HFFc6 (cell line): ENCODE results near the gene CYP2R1. TPM values are rescaled to one million over a fixed set of nuclear protein-coding genes. Genes with fewer than 3 reads are reported as not detected.
A peak's percentile ranks its signal among the peaks of the same experiment; 100 is the strongest.
"Not testable (repeated sequence)": the region's sequence is repeated elsewhere in the genome, so short reads cannot be mapped to it uniquely, and the experiment has no call there.

Source experiments
- DNase-seq: peaks from one replicate; pipeline ENCODE4 v3.0.0-alpha.2; 2018
- H3K27ac Mint-ChIP-seq: 2 replicates; pipeline ENCODE4 v1.8.0; 2020; ENCODE audit warnings: mild to moderate bottlenecking, mixed read lengths
- H3K27me3 Mint-ChIP-seq: 2 replicates; pipeline ENCODE4 v1.8.0; 2021; ENCODE audit warnings: mild to moderate bottlenecking, moderate library complexity, mixed read lengths; ENCODE audit not compliant: insufficient read depth
- H3K36me3 Mint-ChIP-seq: 2 replicates; pipeline ENCODE4 v1.8.0; 2021; ENCODE audit warnings: low read depth, mixed read lengths
- H3K4me1 Mint-ChIP-seq: 2 replicates; pipeline ENCODE4 v1.8.0; 2020; ENCODE audit warnings: low read depth, mixed read lengths
- H3K4me3 Mint-ChIP-seq: 2 replicates; pipeline ENCODE4 v1.8.0; 2020; ENCODE audit warnings: mild to moderate bottlenecking, moderate library complexity, mixed read lengths
- H3K9me3 Mint-ChIP-seq: 2 replicates; pipeline ENCODE4 v1.8.0; 2020; ENCODE audit warnings: mild to moderate bottlenecking, mixed read lengths
- CTCF ChIP-seq: fragments of 200-600 bp; sonication (generic); IDR thresholded peaks from 2 replicates; pipeline ENCODE4 v1.5.0; 2021; ENCODE audit warnings: antibody characterized with exemption, mild to moderate bottlenecking
- total RNA-seq, 6 experiments: library from RNA; stranded (reverse); fragmentation: NEBNext Ultra II Directional; extraction: Animal tissue kit (Norgen Biotek cat#: 25700); gene quantifications; 2 replicates in 1 of 6; 3 replicates in 5 of 6; pipeline ENCODE4 v1.2.3, GENCODE V29; 2021

CYP2R1 gene
- total RNA-seq, 6 experiments from 2014 or later, result 0.67 to 4.0 (median 1.2) TPM

DNA sequence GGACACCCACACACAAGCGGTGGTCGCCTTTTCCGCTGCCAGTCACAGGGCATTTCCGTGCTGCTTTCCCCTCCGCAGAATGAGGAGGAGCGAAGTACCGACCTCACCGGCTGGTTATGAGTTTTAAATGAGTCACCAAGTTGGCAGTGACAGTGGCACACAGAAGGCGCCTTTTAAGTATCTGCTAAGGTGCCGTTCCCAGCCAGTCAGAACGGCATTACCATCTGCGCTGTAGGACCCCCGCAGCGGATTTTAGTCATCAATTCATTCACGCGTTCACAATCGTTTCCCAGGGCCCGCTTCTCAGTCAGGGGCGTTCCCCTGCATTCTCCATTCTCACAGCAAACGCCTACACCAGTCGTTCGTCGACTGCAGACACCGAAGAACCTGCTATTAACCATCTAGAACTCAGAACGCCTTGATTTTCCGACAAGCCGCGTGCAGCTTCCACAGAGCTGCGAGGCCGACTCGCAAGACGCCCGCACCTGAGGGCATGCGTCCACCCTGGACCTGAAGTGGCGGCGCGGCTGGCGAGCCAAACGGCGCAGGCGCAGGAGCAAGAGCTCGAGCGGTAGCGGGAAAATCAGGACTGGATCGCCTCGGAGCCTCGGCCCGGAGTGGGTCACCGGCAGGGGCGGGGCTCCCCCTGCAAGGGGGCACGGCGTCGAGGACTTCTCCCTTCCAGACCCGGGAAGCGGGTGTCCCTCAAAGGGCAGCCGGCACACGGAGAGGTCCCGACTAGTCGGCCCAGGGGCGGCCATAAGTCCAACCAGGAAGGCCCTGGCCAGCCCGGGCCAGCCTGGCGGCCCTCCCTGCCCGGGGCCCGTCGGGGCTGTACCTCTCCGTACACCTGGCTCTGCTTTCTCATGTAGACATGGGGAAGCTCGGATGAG is 642 bp downstream of the CYP2R1 start:
- peak; percentile 69 for DNase-seq
- Mint-ChIP-seq H3K27ac (peak overlapping the region; percentile 69), H3K4me3 (peak overlapping the region; percentile 96), H3K27me3 (no peaks in the 10 kb centered on the region), H3K36me3 (no peaks in the 10 kb centered on the region), H3K4me1 (peaks cover 16% of the 10 kb centered on the region), H3K9me3 (no peaks in the 10 kb centered on the region)
- TF ChIP-seq CTCF, result no peak

GRCh38 chr11:14886513-14886912 is 5.5 kb downstream of the CYP2R1 start:
- DNase-seq, result no peak
- no peaks in the 10 kb centered on the region for H3K9me3 Mint-ChIP-seq
- H3K27ac Mint-ChIP-seq, result no peak overlapping the region
- no peaks in the 10 kb centered on the region for H3K27me3 Mint-ChIP-seq
- no peak for TF ChIP-seq CTCF
- peaks cover 4% of the 10 kb centered on the region; the same call in 1 of the 2 replicates for H3K36me3 Mint-ChIP-seq
- peaks cover 8% of the 10 kb centered on the region; the same call in 1 of the 2 replicates for H3K4me1 Mint-ChIP-seq
- H3K4me3 Mint-ChIP-seq, result no peak overlapping the region

DNA sequence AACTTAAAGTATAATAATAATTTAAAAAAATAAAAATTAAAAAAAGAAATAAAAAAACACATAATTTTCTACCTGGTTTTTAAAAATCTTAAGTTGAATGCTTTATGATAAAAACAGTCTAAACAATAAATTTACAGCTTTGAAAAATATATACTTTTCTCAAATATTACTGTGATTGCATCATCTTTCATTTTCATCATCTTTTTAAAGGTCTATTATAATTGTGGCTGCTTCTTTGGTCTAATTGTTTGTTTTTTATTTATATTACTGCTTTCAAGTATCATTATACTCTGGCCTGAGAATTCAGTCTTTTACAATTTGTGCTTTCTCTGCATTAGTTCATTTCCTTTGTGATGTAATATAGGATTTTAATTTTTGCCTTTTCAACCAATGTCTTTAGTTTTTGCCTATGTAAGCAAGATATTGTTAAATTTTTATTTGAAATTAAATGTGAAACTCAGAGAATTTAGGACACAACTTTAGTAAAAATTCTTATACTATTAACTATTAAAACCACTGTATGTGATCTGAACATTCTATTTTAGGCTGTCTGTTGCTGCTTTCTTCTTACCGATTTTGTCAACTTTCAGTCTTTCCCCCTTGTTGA is 7.3 kb downstream of the CYP2R1 start:
- Mint-ChIP-seq H3K4me1 (no peaks in the 10 kb centered on the region), H3K27me3 (no peaks in the 10 kb centered on the region), H3K36me3 (peaks cover 4% of the 10 kb centered on the region; the same call in 1 of the 2 replicates), H3K27ac (no peak overlapping the region), H3K4me3 (no peak overlapping the region), H3K9me3 (no peaks in the 10 kb centered on the region)
- no peak for TF ChIP-seq CTCF
- DNase-seq, result no peak

- not testable (repeated sequence) for H3K36me3 Mint-ChIP-seq, H3K4me1 Mint-ChIP-seq, DNase-seq, H3K4me3 Mint-ChIP-seq, H3K9me3 Mint-ChIP-seq, H3K27ac Mint-ChIP-seq, H3K27me3 Mint-ChIP-seq
These were observed 8.3 kb downstream of the CYP2R1 start for GRCh38 chr11:14883683-14884082.

DNA sequence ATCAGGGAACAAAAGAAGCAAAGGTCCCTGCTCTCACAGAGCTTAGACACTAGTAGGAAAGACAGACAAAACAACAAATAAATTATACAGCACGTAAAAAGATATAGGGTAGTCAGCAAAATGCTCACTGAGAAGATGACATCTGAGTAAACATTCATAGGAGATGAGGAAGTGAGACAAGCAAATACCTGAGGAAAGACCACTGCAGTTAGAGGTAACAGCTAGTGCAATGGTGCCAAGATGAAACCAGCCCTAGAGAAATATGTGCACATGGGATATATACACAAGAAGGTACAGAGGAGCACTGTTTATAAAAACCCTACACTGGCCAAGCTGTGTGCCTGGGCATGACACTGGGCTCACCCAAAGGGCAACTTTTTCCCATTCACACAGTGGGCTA is 9.8 kb downstream of the CYP2R1 start:
- Mint-ChIP-seq H3K27ac (no peak overlapping the region), H3K27me3 (no peaks in the 10 kb centered on the region), H3K4me3 (no peak overlapping the region), H3K9me3 (no peaks in the 10 kb centered on the region), H3K4me1 (no peaks in the 10 kb centered on the region), H3K36me3 (peaks cover 4% of the 10 kb centered on the region; the same call in 1 of the 2 replicates)
- no peak for TF ChIP-seq CTCF
- DNase-seq, result no peak
